HG03159 (cell line): Measurements from ENCODE around the gene DST.
A peak's percentile ranks its signal among the peaks of the same experiment; 100 is the strongest.

Source experiments
- ATAC-seq: cut with Tn5 transposase; IDR thresholded peaks from one replicate; pipeline ENCODE4 v1.9.1; 2021; ENCODE audit warnings: mild to moderate bottlenecking, moderate library complexity; ENCODE audit not compliant: unreplicated experiment

Gene DST

DNA sequence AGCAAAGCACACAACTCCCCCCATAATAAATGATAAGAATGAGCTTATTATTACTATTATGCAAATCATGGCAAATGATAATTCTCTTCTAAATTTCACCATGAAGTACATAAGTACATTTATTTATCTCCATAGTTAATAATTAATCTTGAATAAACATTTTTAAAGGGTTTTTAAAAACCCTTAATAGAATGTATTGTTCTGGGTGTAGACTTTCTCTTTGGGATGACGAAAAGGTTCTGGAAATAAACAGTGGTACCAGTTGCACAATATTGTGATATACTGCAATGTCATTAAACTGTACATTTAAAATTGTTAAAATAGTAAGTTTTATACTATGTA lies 18.0 kb downstream of the DST start:
- no peak for ATAC-seq

DNA sequence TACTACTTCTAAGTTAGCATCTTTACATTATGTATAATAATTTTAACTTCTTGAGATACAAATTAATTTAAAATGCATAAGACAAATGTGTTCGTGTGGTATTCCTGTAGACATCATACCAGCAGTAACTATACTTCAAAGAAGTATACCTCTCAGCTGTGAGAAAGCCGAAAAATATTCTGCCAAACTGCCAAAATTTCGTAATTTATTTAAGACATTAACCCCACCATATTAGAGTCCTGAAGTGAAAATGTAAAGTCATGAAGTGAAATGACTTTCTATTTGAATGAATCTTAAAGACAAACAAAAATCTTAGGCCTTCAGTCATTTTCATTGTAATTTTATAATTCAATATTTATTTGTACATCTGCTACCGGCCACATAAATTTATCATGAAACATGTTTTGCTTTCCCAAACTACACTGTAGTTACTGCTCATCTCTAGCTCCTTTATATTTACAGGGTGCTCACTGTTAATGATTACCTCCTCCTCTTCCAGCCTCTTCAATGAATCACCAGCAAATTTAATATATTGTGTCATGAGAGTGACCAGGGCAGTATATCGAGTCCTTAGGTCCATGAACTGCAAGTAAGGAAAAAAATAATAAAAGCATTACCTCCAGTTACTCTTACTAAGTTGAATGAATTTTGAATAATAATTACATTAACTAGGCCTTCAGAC lies 18.5 kb downstream of the DST start:
- ATAC-seq, result no peak

DNA sequence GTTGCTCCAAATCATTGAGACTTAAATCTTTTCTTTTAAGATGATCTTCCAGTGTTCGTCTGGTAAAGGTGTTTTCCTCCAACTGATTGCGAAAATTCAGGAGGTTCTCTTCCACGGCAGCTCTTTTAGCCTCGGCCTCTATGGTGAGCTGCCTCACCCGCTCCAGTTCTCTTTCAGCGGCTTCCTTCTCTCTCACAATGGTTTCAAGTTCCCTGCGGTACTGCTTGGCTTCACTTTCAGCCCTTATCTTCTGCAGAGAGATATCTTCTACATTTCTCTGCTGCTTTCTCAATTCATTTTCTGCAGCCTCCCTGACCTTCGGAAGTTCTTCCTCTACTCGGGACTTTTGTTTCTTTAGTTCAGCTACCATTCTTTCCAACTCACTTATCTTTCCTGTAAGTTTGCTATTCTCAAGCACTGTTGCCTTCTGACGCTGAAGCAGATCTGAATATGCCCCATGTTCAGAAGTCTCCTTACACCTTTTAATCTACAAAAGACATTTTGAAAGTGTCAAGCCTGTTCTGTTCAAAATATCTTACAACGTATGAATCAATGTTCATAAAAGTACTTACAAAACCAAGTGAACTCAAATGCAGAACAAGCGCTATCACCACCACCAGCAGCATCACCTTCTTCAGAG lies 22.3 kb downstream of the DST start:
- no peak for ATAC-seq

DNA sequence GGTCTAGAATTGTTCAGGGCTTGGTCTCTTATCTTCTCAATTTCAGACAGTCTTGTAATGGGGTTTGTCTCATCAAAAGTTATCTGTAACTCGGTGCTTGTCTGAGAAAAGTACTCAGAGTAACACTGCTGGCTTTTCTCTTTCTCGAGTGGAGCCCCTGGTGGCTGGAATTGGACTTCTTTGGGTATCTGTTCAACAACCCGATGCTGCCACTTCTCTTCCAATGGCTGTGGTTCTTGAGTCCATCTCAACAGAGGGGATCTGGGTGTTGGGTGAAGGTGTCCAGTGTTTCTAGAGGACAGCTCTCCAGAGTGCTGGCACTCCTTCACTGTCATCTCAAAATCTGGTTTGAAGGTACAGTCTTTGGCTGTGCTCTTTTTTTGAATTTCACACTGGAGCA lies 24.6 kb downstream of the DST start:
- no peak for ATAC-seq

DNA sequence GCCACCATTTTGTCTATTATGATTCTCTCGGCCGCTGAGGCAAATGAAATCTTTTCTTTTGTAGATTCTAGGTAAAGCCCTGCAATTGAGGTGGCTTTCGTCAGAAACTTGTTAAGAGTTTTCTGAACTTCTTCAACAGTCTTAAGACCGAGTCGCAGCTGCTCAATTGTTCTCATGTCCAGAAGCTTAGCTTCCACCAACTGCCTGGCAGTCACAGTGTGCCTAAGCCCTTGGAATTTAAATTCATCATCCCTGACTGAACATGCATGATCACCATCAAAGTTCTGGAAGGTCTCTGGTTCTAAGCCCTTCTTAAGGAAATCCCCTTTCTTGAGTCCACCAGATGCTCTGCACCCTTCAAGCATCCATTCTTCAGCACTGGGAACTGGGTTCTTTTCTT lies 25.7 kb downstream of the DST start:
- ATAC-seq, result no peak

DNA sequence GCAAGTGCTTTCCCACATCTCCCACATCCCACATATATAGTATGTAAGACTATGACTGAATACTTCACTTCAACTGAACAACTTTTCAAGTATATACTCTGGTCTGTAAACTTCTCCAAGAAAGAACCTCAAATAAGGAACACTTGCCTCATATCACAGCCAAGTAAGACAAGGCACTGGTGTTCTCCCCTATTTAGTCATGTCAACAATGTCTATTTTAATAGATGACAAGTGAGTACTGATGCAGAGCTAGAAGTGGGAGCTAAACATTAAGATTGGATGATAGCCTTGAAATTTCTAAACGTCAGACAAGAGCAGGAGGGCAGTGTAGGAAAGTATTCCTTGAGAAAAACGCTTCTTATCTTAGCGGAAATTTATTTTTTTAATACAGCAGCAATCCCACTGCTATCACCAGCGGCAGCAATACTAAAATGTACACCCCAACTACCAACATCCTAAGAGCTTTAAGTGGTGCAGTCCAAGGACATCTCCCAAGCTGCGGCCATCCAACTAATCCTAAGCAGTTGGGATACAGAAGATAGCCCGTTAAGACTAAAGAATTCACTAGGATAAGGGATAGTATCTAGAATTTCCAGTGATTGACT lies 29.3 kb downstream of the DST start:
- ATAC-seq, result no peak

DNA sequence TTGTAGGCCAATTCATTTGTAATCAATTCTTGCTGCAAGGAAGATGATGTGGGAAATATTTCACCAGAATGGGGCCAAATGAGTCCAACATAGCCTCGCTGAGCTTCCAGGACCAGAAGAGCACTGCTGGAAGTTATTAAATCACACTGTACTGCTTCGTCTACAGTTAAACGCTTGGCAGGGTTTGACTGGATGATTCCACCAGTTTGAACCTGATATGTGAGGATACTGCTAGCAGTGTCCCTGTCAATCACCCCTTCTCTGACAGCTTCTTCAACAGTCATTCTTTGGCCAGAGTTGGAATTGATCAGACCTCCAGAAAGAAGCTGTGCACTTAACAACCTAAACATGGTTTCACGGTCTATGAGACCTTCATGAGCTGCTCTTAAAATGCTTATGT lies 34.4 kb downstream of the DST start:
- ATAC-seq, result no peak

DNA sequence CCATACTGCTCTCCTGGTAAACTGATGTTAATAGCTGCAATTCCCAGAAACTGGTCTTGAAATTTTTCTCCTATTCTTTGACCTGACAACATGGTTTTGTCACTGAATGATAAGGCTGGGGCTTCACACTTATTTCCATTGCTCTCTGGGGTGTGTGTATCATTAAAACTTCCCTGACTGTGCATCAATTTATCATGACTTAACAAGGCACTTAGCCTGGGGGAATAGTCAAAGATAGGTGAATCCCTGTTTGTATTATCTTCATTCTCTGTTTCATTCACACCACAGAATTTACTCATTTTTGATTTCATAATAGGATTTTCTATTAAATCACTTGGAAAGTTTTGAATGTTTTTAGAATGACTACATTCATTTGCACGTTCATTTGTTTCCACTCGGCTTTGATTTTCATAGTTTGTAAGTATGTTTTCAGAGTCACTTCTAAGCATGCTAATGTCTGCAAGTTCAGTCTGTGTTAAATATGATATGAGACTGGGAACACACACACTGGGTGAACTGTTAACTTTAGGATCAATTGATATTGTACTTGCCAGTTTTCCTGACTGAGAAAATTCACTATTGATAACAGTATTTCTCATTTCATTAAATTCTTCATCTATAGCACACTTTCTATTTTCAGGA lies 35.5 kb downstream of the DST start:
- ATAC-seq, result no peak

DNA sequence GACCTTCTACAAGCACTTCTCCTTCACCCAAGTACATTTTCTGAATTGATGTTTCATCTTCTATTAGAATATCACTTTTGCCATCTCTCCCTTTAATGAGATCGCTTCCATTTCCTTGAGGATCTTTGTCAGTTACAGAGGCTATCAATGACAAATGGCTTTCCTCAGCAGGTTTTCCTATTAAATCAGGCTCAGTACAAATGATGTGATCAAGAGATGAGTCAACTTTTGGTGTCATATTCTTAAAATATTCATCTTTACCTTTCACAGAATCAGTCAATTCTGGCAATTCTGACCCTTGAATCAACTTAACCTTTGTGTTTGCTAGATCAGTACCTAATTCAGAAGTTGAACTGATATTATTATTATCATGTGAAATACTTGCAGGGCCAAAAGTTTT lies 37.3 kb downstream of the DST start:
- ATAC-seq, result no peak

DNA sequence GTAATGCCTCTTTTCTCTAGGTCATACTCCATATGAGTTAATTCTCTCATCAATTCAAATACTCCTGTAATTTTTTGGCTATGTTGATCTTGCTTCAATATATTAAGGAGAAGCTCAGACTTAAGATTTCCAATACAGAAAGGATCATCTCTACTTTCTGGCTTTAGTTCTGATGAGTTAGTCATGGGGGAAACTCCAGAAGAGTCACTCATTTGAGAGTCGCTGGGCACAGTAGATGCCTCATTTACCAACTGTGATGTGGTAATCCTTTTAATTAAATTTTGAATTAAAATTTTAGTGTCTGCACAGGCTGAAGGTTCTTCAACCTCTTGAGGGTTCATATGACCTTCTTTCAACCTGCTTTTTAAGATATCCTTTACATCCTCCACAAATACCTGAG lies 38.5 kb downstream of the DST start:
- ATAC-seq, result no peak

DNA sequence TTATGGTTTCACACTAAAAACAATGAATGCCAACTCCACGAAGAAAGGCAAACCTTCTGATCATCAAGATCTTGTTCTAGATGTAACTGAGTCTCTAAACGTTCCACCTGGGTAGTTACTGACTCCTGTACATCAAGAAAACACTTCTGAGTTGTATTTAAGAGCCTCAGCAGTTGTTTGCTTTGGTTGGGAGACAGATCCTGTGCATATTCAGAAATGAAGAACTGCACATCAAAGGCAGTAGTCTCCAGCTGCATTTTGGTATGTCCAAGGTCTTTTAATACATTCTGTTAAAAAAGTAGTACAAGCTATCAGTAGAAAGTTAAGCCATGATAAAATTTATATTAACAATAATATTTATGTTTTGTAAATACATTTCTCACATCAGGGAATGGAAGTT lies 41.3 kb downstream of the DST start:
- no peak for ATAC-seq

DNA sequence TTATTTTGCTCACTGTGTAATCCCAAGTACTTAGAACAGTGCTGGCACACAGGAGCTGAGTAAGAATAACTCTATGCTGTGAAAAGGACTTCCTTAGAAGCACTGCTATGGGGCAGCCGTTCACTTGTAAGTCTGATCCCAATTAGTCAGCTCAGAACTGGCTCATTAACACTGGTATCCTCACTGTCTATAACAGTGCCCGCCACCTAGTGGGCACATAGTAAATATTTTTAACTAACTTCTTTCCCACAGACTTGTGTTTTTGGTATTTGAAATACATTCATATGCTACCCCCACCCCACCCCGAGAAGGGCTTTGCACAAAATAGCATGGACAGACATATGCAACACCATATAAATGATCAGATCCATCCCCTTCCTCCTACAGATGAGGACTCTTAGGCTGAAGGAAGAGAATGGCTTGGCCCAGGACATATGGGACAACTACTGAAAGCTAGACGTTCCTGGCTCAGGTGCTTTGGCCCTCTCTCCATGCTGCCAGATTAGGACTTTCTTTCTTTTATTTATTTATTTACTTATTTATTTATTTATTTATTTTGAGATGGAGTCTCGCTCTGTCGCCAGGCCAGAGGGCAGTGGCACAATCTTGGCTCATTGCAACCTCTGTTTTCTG lies 47.1 kb downstream of the DST start:
- ATAC-seq, result peak; percentile 36

DNA sequence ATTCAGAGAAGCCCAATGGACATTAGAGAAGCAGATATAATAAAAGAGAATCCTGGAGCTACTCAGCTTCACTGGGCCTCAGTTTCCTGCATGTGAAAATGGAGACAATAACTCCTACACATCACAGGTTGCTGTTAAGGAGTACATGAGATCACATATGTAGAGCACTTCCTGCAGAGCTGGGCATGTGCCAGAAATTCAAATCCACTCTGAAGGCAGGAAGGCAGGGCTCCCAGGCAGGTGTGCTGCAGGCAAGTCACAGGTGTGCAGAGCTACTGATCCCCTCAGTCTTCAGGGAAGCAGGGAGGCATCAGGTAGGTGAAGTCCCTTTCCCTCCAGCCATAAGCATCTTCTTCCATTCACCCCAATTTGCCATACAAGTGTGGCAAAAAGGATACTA lies 48.0 kb downstream of the DST start:
- ATAC-seq, result no peak

DNA sequence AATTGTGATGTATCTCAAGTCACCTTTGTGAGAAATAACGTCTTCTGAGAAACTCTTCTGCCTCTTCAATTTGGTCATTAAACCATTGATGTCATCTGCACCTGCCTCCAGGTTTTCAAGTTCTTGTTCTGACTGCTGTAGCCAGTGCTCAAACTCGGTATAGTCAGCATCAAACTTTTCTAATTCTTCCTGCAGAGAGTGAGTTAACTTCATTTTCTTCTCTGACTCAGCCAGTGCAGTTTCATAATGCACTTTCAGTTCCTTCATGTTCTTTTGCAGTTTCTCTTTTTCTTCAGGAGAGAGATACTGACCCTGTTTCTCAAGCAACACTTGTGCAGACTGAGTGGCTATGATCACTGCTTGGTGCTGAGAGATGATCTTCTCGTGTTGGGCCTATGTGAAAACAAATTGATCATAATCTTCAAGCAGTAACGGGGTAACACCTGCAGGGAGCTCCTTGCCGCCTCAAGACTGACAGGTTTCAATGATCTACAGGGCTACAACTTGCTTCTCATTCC lies 48.8 kb downstream of the DST start:
- ATAC-seq, result peak; percentile 94

DNA sequence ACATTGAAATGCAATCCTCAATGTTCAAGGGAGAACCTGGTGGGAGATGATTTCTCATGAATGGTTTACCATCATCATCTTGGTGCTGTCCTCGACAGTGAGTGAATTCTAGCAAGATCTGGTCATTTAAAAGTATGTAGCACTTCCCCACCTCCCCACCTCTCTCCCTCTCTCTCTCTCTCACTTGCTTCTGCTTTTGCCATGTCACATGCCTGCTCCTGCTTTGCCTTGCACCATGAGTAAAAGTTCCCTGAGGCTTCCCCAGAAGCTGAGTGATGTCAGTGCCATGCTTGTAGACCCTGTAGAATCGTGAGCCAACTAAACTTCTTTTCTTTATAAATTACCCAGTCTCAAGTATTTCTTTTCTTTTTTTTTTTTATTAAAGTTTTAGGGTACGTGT lies 60.5 kb downstream of the DST start:
- ATAC-seq, result no peak

DNA sequence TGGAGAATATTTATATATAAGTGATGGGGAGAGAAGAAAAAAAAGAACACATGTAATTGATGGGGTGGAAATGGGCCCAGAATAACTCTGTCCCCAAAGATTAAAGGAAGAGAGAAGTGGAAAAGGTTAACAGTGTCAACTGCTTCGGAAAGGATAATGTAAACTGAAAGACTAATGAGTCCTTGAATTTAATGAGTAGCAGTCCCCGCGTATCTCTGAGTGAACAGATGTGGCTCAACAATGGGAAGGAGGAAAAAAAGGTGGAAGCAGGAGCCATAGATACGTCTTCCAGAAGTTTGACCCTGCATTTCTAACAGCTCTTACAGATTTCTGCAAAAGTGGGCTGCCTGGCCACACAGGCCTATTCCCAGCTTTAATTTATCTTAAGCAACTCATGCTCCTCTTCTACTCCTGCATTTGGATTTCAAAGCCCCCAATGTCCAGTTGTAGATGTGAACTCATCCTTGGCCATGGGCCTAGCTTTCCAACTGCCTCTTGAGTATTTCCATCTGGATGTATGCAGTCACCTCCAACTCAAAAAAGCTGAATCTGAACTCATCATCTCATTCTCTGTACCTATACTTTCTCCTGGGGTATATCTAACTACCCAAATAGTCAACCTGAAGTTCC lies 61.3 kb downstream of the DST start:
- ATAC-seq, result no peak

DNA sequence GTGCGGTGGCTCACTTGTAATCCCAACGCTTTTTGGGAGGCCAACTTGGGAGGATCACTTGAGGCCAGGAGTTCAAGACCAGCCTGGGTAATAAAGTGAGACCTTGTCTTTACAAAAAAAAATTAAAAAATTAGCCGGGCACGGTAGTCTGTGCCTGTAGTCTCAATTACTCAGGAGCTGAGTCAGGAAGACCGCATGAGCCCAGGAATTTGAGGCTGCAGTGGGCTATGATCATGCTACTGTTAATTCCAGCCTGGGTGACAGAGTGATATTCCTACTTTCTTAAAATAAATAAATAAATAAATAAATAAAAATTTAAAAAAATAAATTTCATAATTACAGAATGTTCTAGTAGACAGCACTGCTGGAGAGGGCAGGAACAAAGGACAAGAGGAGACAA lies 62.4 kb downstream of the DST start:
- no peak for ATAC-seq

DNA sequence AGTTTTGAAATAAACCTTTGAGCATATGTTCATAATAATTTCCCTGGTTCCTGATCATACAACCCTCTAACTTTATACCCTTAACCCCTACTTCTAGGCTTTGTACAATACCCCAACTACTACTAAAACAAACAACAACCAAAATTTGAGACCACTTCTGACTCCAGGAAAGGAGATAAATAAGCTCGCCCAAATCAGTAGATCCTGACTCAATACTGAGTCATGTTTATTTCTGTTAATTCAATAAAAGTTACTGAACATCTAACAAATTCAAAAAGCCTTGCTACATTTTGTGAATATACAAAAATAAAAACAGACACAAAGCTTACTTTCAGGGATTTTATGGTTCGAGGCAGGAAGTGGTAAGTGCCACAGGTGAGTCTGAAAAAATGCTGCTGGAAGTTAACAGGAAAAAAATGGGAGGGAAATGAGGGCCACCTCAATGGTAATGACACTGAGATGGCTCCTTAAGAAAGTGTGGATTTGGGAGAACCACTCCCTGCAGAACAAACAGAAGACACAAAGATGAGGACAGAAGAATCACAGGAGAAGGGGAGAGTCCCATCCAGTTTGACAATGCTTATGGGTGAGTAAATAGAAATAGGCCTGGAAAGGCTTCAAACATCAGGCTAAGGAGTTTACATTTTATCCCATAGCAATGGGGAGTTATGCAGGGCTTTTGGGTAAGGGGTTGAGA lies 63.4 kb downstream of the DST start:
- ATAC-seq, result no peak

DNA sequence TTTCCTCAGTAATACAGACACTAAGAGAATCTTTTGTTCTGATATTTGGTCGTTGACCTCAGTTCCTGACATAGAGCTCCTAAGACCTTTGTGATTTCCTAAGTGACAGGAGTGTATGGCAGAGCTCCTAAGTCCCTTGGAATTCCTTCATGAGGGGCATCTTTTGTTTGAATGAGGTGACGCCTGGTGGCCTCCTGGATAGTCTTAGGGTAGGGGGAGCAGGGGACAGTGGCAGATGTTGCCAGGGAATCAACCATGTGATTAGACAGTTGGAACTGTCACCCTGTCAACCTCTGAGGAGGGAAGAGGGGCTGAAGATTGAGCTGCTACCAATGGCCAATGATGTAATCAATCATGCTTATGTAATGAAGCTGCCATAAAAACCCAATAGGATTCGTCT lies 67.0 kb downstream of the DST start:
- ATAC-seq, result no peak

DNA sequence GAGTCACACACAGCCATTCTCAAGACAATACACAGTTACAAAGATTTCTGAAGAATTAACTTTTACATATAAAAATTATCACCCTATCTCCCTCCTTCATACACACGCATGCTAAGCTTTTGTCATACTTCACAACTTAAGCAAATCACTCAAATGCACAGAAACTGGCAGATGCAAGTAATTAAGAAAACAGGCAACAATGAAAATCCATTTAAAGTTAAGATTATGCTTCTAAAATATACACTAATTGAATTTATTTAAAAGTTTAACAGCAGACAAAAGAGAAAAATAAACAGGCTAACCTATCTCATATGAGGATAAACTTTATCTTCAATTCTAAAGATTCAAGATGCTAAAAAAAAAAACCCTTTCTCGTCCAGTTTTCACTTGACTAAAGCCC lies 68.4 kb downstream of the DST start:
- ATAC-seq, result no peak

DNA sequence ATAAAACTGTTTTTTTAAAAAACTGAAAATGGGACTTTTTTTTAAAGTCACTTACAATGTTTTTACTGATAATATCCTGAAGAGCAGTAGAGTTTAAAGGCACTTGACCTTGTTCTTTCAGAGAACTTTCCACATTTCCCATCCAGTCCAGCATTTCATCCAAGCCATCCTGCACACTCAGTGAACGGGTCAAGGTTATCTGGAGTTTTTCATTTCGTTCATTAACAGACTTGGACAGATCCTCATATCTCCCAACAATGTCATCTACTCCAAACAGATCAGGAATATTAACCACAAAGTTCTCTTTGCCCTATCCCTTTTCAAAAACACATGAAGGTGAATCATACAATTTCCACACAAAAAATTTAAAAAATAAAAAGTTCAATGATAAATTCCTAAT lies 69.1 kb downstream of the DST start:
- no peak for ATAC-seq
